PC-9 (cell line): ENCODE data around the gene TESMIN. TPM values are rescaled to one million over a fixed set of nuclear protein-coding genes. Genes with fewer than 3 reads are reported as not detected.

Experiments
- BruUV-seq: library from RNA; stranded (reverse); fragments of 400-500 nt; replicated peaks from 2 replicates; lab custom pipeline; 2021; lab: Mats Ljungman, UMichigan
- CTCF ChIA-PET: fragments of 300-600 bp; sonication (Branson Sonifier 250); formaldehyde crosslinking; loops from one replicate; lab custom pipeline; 2022; ENCODE audit warnings: antibody characterized with exemption; lab: Charles Lee
- POLR2A ChIA-PET: fragments of 300-600 bp; sonication (Branson Sonifier 250); formaldehyde crosslinking; loops from one replicate; lab custom pipeline; 2022; ENCODE audit warnings: antibody characterized with exemption; ENCODE audit not compliant: unreplicated experiment; lab: Charles Lee
- DNase-seq, 2 experiments: peaks; one replicate each; pipeline versions ENCODE4 v3.0.0 to v3.0.0-alpha.2; 2015 to 2022; ENCODE audit warnings: mixed read lengths in 1 of 2
- H2AFZ ChIP-seq: fragments of 200-600 bp; sonication (generic); 2 replicates; pipeline ENCODE4 v1.8.1; 2017; ENCODE audit warnings: antibody characterized with exemption
- H3F3A ChIP-seq: fragments of 200-600 bp; sonication (generic); 2 replicates; pipeline ENCODE4 v1.8.1; 2017; ENCODE audit warnings: antibody characterized with exemption, mild to moderate bottlenecking, low read depth; ENCODE audit not compliant: insufficient read depth
- H3K27ac ChIP-seq: fragments of 200-600 bp; sonication (generic); 2 replicates; pipeline ENCODE4 v1.6.1; 2016; ENCODE audit warnings: mixed run types
- H3K27me3 ChIP-seq: fragments of 200-600 bp; sonication (generic); 2 replicates; pipeline ENCODE4 v1.6.1; 2016; ENCODE audit warnings: low read depth, mixed run types; ENCODE audit not compliant: insufficient read depth
- H3K36me3 ChIP-seq: fragments of 200-600 bp; sonication (generic); 2 replicates; pipeline ENCODE4 v1.6.1; 2016; ENCODE audit warnings: low read depth, mixed run types
- H3K4me1 ChIP-seq: fragments of 200-600 bp; sonication (generic); replicated peaks from 2 replicates; pipeline ENCODE4 v1.6.1; 2016; ENCODE audit warnings: mixed run types; ENCODE audit not compliant: insufficient read depth
- H3K4me2 ChIP-seq: fragments of 200-600 bp; sonication (generic); 2 replicates; pipeline ENCODE4 v1.6.1; 2017; ENCODE audit warnings: mixed run types
- H3K4me3 ChIP-seq: fragments of 200-600 bp; sonication (generic); 2 replicates; pipeline ENCODE4 v1.6.1; 2016; ENCODE audit warnings: mixed run types
- H3K79me2 ChIP-seq: fragments of 200-600 bp; sonication (generic); 2 replicates; pipeline ENCODE4 v1.6.1; 2017; ENCODE audit warnings: low read depth, mixed run types
- H3K9me2 ChIP-seq: fragments of 200-600 bp; sonication (generic); 2 replicates; pipeline ENCODE4 v1.8.1; 2017; ENCODE audit warnings: mild to moderate bottlenecking; ENCODE audit not compliant: insufficient read depth
- H3K9me3 ChIP-seq: fragments of 200-600 bp; sonication (generic); 2 replicates; pipeline ENCODE4 v1.8.1; 2016; ENCODE audit warnings: low read depth; ENCODE audit not compliant: insufficient read depth
- H4K20me1 ChIP-seq: fragments of 200-600 bp; sonication (generic); 2 replicates; pipeline ENCODE4 v1.8.1; 2017; ENCODE audit not compliant: insufficient read depth
- CTCF ChIP-seq: fragments of 200-600 bp; sonication (generic); conservative IDR thresholded peaks from 2 replicates; pipeline ENCODE4 v1.6.1; 2017; ENCODE audit warnings: mixed run types, antibody characterized with exemption, mild to moderate bottlenecking, moderate library complexity
- EZH2 ChIP-seq: fragments of 200-600 bp; sonication (generic); IDR thresholded peaks from 2 replicates; pipeline ENCODE4 v1.8.0; 2017; ENCODE audit warnings: antibody characterized with exemption, low read depth
- intact Hi-C: fragments of 100-400 bp; cut with micrococcal nuclease; formaldehyde crosslinking; loops from one replicate; pipeline ENCODE4 v1.10.0; 2022; ENCODE audit not compliant: unreplicated experiment
- total RNA-seq: library from RNA; stranded (reverse); gene quantifications from 2 replicates; pipeline ENCODE4 v1.2.3, GENCODE V29; 2021

Gene TESMIN
- total RNA-seq, 1 experiment from 2014 or later: 23.9 TPM

DNA sequence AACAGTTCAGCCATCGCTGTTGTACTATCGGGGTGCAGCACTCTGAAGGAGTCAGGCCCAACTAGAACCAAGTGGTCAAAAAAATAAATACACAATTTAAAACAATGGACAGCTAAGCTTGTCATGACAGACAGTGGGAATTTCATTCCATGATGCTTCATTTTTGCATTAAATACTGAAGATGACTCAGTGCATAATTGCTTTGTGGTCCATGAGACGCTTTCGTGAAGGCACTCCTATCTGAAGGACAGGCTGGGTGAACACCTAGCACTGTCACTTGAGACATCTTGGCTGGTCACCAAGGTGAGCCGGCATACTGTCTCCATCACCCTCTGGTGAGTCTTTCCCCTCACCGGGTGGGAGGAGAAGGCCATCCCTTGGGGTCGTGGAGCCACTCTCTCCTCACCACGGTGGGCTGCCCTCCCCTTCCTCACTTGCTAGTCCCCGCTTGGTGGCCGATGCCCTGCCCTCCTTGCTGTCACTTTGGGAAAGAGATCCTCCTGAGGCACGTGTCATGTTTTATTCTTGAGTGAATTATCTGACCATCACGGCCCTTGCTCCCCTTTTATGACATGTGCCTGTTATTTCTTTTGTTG is 4.9 kb upstream of the TESMIN start:
- Histone ChIP-seq H3K27me3 (no peaks in the 10 kb centered on the region), H3K9me2 (no peaks in the 10 kb centered on the region), H3K79me2 (no peaks in the 10 kb centered on the region), H3K36me3 (no peaks in the 10 kb centered on the region; the same call in 1 of the 2 replicates), H3K4me3 (no peak overlapping the region), H3K9me3 (no peaks in the 10 kb centered on the region), H3K4me2 (no peak overlapping the region), H3K4me1 (no peaks in the 10 kb centered on the region), H4K20me1 (no peaks in the 10 kb centered on the region), H3F3A (peaks cover 7% of the 10 kb centered on the region; the same call in 1 of the 2 replicates), H2AFZ (no peak overlapping the region), H3K27ac (no peak overlapping the region)
- POLR2A ChIA-PET: no interaction called here
- no TSS peak for BruUV-seq
- DNase-seq: no peak
- intact Hi-C loops: no loop called here
- TF ChIP-seq CTCF (no peak), EZH2 (no peak)
- CTCF ChIA-PET: no interaction called here

DNA sequence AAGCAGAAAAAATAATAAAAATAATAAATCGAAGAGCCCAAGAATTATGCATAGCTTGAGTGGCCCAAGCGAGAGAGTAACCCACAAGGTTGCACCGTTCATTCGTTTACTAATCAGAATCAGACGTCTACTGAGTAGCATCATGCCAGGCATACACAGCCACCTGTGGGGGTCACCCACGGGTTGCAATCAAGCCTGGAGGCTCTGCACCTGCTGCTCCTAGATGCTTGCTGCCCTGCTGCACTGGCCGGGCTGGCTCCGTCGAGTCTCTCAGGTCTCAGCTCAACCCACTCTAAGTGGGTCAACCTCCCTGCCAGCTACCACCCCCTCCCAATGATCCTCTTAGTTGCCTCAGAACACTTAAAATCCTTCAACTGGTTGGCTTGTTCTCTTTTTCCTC is 2.0 kb upstream of the TESMIN start:
- Histone ChIP-seq H3K4me2 (no peak overlapping the region), H3K9me3 (no peaks in the 10 kb centered on the region), H3K27ac (no peak overlapping the region), H3K4me1 (no peaks in the 10 kb centered on the region), H3K79me2 (no peaks in the 10 kb centered on the region), H3K36me3 (no peaks in the 10 kb centered on the region), H3K9me2 (no peaks in the 10 kb centered on the region), H3K27me3 (no peaks in the 10 kb centered on the region), H2AFZ (no peak overlapping the region), H4K20me1 (no peaks in the 10 kb centered on the region), H3K4me3 (no peak overlapping the region), H3F3A (peaks cover 24% of the 10 kb centered on the region; the same call in 1 of the 2 replicates)
- POLR2A ChIA-PET: no interaction called here
- no peak for DNase-seq
- no peak for TF ChIP-seq CTCF
- no peak for TF ChIP-seq EZH2
- intact Hi-C loops: no loop called here
- no TSS peak for BruUV-seq
- CTCF ChIA-PET: no interaction called here

DNA sequence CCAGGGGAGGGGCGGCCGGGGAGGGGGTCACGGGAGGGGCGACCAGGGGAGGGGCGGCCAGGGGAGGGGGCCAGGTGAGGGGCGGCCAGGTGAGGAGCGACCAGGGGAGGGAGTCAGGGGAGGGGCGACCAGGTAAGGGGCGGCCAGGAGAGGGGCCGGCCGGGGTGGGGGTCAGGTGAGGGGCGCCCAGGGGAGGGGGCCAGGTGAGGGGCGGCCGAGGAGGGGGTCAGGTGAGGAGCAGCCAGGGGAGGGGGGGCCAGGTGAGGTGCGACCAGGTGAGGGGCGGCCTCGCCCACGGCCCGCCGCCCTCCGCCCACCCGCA is 355 bp downstream of the TESMIN start:
- H3K79me2 ChIP-seq: no peaks in the 10 kb centered on the region
- H3K4me1 ChIP-seq: no peaks in the 10 kb centered on the region
- no TSS peak for BruUV-seq
- H2AFZ ChIP-seq: peak overlapping the region; percentile 72; the same call in 1 of the 2 replicates
- POLR2A ChIA-PET: no interaction called here
- peak overlapping the region; percentile 71 for H3K4me2 ChIP-seq
- H3K9me2 ChIP-seq: no peaks in the 10 kb centered on the region
- H3K9me3 ChIP-seq: no peaks in the 10 kb centered on the region
- intact Hi-C loops: loop anchor here (1.0 kb wide), 1 partner anchor 12 kb away; no protein-coding TSS in a partner anchor
- no peaks in the 10 kb centered on the region for H3K36me3 ChIP-seq
- no peak for DNase-seq
- H3F3A ChIP-seq: peaks cover 25% of the 10 kb centered on the region
- no peak for TF ChIP-seq EZH2
- TF ChIP-seq CTCF: no peak
- H3K4me3 ChIP-seq: peak overlapping the region; percentile 71
- H4K20me1 ChIP-seq: no peaks in the 10 kb centered on the region
- no peak overlapping the region for H3K27ac ChIP-seq
- H3K27me3 ChIP-seq: no peaks in the 10 kb centered on the region
- CTCF ChIA-PET: no interaction called here
